ENCODE data around the gene CREG1. TPM values are rescaled to one million over a fixed set of nuclear protein-coding genes. Genes with fewer than 3 reads are reported as not detected.

Gene CREG1
- total RNA-seq, 1 donor from 2014 or later = 68.3 TPM

GRCh38 chr1:167516404-167517388, 36.9 kb downstream of the CREG1 start:
- DNase-seq (no peak), ATAC-seq (ENCODE audit: poor library complexity) (no peak)
- intact Hi-C loops (cut with DNase I) = no loop called here

DNA sequence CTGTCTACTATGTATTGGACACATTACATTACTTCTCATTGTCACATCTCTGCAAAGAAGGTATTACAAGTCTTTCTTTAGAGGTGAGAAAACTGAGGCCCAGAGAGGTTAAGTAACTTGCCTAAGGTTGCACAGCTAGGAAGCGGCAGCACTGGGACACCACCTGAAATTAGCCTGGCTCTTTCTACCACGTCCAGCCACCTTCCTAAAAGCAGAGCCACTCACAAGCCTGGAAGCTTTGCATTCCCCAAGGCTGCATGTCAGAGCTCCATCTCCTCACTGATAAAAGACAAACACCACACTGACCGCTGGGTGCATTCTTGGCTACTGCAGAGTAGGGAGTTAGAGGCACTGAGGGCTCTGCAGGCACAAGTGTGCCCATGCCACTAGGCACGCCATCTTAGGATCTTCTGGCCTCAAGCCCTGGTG, 37.7 kb downstream of the CREG1 start:
- intact Hi-C loops (cut with DNase I) = no loop called here

DNA sequence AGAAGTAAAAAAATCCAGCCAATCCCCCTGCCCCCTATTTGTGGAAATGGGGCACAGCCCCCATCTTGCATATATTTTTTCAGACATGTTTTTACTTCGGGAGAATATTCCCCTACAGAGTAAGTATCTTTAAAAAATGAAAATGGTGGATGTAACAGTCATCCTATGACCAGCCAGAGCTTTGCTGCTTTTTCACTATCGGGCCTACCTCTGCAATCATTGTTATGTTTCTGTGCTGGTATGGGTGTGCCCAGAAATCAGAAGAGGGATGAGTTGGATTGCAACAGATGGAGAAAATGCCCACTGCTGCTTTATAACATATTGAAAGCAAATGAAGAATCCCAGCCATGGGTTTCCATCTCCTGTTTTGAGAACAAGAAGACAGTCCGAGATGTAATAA, 38.1 kb downstream of the CREG1 start:
- intact Hi-C loops (cut with DNase I) = no loop called here
- ATAC-seq (ENCODE audit: poor library complexity) (no peak), DNase-seq (no peak)

More for the DNA sequence above, 37.7 kb downstream of the CREG1 start:
- DNase-seq (no peak), ATAC-seq (ENCODE audit: poor library complexity) (no peak)

- intact Hi-C loops (cut with DNase I) = no loop called here
- ATAC-seq (ENCODE audit: poor library complexity) (no peak), DNase-seq (no peak)
Observed at GRCh38 chr1:167514288-167514687, 39.3 kb downstream of the CREG1 start.

DNA sequence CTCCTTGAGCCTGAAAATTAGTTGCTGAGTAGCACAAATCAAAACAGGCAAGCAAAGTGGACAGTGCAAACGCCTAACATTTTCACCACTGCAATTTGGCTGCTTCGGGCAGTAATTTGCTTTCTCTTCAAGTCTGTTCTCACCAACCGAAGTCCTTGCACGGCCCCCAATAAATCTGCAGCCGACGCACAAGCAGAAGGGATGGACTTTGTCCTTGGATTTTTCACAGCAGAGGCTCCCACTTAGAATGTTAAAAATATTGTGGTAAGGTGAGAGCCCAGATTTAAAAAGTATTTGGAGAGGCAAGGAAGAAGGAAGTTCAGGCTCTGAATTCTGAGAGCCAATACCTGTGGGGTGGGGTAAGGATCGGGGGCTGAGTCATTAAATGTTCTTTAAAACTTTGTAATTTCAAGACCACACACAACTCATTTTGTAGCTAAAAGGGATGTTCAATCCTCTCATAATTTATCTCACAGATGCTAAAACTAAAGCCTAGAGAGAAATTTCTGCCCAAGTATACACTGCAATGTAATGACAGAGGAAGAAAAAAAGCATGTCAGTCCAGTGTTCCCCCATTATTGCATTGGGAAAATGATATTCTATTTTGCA, 41.4 kb downstream of the CREG1 start:
- intact Hi-C loops (cut with DNase I) = no loop called here
- no peak for DNase-seq
- no peak for ATAC-seq (ENCODE audit: poor library complexity)

DNA sequence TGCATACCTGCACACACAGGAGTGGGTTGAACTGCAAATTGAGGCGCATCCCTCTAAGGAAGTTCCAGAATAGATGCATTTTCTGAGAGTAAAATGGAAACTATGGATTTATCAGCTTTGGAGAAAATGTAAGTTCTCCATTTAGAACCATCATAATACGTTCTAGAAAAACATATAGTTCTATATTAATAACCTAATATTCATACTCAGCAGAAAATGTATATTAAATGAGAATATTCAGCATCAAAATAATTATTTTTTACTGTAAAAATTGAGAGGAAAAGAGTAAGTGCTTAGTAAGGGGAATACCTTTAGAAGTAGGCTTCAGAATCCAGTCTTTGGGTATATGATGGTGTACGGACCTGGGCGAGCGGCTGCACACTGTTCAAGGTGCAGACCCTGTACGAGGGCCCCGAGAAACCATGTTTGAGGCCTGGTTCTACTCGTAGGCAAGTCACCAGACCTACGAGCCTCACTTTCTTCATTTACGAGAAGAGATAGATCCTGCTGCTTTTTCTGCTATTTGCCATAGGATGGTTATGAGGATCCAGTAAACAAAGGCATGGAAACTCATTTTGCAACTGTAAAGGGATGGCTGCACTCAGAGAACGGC, 42.1 kb downstream of the CREG1 start:
- intact Hi-C loops (cut with DNase I) = no loop called here
- ATAC-seq (ENCODE audit: poor library complexity) (no peak), DNase-seq (no peak)

DNA sequence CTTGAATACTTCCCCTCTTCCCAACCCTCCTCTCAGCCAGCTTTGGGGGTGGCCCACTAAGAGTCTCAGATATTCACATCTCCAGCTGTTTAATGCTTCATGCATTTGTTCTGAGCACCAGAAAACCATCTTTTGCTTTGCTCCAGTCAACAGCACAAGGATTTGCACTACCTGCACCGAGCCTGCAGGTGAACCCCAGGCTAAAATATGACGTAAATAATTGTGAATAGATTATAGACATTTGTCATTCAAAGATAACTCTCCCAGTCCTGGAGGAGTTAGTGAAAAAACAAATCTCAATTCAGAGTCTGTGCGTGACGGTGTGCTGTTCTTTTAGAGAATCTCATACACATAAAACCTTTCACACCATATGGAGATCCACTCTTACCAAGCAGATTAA, 42.7 kb downstream of the CREG1 start:
- DNase-seq (no peak), ATAC-seq (ENCODE audit: poor library complexity) (no peak)
- intact Hi-C loops (cut with DNase I) = no loop called here

DNA sequence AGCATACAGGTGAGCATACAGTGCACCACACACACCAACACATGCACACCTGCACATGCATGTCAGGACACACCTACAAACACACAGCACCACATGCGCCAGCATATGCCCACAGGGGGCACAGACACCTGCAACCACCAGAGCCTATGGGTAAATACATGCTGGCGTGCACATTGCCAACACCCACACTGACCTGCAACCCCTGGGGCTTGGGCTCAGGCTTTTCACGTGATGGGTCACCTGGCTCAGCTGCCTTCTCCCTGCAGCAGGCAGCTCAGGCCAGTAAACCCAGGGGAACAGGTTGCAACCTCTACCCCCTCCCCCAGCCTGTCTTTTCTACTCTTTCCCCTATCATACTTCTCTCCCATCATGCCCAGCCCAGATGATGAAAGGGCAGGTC, 43.3 kb downstream of the CREG1 start:
- no peak for DNase-seq
- intact Hi-C loops (cut with DNase I) = no loop called here
- ATAC-seq (ENCODE audit: poor library complexity) = no peak

DNA sequence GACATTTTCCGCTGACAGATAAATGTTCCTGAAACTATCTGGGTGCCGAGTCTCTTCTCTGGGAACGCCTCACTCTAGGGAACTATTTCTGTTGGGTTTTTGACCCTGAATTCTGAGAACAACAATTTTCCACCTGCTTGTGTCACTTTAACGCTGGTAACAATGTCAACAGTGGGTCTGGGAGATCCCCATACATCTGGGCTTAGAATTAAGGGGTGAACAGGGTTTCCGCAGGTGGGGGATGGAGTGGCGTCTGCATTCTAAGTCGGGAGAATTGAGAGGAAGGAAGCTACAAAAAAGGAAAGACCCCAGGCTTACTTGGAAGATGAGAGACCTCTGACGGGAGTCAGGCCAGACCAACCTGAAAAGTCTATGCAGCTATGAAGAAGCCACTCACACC, 44.0 kb downstream of the CREG1 start:
- DNase-seq (no peak), ATAC-seq (ENCODE audit: poor library complexity) (no peak)
- intact Hi-C loops (cut with DNase I) = no loop called here

DNA sequence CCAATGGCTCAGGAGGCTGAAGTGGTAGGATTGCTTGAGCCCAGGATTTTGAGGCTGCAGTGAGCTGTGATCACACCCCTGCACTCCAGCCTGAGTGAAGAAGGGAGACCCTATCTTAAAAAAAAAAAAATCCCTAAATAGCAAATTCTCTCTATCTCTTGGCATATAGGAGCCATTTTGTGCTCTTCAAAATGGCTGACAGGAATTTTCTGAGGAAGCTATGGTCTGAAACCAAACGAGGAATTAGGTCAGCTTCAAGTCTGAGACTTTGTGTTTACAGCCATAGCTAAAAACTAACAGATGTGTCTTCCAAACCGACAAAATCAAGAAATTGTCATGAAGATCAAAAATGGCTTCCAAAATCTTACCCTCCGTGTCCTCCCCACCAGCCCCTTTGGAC, 45.8 kb downstream of the CREG1 start:
- ATAC-seq (ENCODE audit: poor library complexity) (no peak), DNase-seq (no peak)
- intact Hi-C loops (cut with DNase I) = no loop called here

DNA sequence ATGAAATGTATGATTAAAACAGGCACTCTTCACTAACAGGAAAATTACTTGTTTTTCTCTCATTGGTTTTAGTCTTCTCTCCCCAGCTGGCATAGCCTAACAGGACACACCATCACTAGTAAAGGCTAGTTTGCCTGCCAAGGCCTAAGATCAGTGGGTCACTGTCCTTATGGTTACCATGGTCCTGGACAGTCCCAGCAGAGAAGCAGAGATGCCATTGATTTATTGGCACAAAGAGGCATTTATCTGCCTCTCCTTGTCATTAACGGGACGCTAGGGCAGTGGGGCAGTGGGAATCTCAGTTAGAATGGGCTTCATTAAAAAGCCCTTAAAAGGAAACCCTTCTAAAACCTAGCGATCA, 49.1 kb downstream of the CREG1 start:
- no peak for DNase-seq
- intact Hi-C loops (cut with DNase I) = no loop called here
- ATAC-seq (ENCODE audit: poor library complexity) = no peak

DNA sequence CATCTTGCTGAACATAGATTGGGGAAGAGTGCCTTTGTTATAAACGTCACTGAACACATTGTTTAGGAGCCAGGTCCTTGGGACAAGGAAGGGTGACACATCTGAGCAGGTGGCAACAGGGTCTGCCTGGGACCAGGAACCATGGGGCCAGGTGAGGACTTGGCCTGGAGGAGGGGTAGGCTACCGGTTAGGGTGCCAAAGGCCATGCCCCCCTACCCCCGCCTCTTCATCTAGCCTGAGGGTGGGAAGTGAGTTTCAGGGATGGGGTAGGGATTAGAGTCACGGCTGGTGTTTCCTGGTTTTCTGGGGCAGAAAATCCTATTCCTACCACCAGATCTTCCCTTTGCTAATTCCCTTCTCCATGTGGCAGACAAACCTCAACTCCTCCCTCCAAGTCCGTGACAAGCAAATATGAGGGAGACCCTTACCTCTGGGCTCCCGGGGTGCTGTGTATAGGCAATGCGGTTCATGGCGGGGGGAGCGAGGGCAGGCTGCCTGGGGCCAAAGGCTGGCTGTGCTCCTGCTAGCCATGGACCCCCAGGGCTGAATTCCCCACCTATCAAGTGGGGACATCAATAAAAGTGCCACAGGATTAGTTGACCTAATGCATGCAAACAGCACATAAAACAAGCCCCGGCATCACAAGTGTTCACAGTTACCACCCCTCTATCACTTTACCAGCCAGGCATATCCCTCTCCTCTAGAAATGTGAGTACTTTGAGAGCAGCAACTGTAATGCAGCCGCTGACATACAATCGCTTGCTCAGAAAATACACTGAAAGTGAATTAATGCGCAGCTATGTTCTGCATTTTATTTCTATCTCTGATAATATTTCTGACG, 49.7 kb downstream of the CREG1 start:
- ATAC-seq (ENCODE audit: poor library complexity) (no peak), DNase-seq (no peak)
- intact Hi-C loops (cut with DNase I) = no loop called here

DNA sequence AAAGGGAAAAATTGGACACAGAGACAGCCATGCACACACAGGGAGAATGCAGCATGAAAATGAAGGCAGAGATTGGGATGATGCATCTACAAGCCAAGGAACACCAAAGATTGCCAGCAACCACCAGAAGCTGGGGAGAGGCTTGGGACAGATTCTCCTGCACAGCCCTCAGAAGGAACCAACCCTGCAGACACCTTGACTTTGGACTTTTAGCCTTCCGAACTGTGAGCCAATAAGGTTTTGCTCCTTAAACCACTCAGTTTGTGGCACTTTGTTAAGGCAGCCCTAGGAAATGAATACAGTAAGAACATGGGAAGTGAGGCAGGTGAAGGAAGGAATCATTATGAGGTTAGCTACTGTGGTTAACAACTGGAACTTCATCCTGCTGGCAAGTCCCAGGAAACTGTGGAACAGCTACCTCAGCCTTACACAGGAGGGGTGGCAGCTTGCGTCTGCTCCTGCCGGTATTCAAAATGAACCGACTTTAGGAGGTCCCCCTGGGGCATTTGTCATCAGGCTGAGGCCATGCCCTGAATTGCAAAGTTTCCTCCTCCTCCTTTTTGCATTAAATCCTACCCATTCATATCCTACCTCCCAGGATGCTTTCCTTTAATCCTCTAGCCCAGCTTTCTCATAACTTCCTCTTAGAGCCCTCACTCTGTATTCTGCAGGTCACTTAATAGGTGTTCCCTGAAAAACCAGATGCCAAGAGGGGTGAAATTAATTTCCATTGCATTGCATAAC, 50.7 kb downstream of the CREG1 start:
- ATAC-seq (ENCODE audit: poor library complexity) (no peak), DNase-seq (no peak)
- intact Hi-C loops (cut with DNase I) = no loop called here

GRCh38 chr1:167502192-167502551, 51.4 kb downstream of the CREG1 start:
- no peak for DNase-seq
- intact Hi-C loops (cut with DNase I) = no loop called here
- ATAC-seq (ENCODE audit: poor library complexity) = no peak

GRCh38 chr1:167501515-167502191, 51.9 kb downstream of the CREG1 start:
- no peak for ATAC-seq (ENCODE audit: poor library complexity)
- no peak for DNase-seq
- intact Hi-C loops (cut with DNase I) = no loop called here

- intact Hi-C loops (cut with DNase I) = no loop called here
- DNase-seq (no peak), ATAC-seq (ENCODE audit: poor library complexity) (no peak)
Observed at GRCh38 chr1:167500283-167500860, 53.2 kb downstream of the CREG1 start.

DNA sequence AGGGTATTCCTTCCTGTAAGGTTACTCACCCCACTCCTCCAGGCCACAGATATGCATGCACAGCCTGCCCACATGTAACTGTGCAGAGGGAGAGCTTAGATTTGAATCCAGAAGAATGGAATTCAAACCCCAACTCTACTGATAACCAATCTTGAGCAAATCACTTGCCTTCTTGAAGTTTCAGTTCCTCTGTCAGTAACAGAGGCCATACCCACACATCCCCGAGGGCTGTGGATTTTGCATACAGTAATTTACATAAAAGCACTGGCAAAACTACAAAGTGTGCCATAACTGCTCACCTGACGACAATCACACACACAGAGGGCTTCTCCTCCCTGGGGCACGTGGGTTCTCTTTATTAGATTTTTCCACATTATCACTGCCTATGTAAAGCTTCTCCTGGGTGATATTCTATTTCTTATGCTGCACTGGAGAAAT, 53.9 kb downstream of the CREG1 start:
- intact Hi-C loops (cut with DNase I) = no loop called here
- no peak for DNase-seq
- ATAC-seq (ENCODE audit: poor library complexity) = no peak

- no peak for DNase-seq
- intact Hi-C loops (cut with DNase I) = no loop called here
- no peak for ATAC-seq (ENCODE audit: poor library complexity)
Observed at GRCh38 chr1:167499106-167499505, 54.5 kb downstream of the CREG1 start.
